ENCODE data around the gene TMEM203.

TMEM203 gene

DNA sequence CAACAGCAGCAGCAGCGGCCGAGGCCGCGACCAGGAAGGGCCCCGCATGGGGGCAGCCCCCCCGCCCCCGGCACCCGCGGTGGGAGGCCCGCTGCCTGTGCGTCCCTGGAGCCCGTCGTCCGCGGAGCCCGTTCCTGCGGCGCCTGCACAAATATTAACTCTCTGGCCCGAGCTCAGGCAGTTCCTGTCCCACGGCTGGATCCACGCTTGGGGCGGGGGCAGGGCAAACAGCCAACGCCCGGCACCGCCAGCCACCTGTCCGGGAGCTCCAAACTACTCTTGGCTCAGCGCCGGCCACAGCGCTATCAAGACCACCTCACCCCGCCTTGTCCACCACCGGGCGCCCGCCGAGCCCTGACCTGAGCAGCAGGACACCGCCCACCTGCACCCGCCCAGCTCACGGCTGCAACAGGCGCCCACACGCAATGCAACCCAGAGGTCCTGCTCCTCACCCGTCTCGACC, 35.5 kb downstream of the TMEM203 start, which contains the start of gene LRRC26:
Gene LRRC26 (minus strand): TSS at position 156 of the 463 bp plus-strand sequence. CDS start 108 bp downstream, at position 48.
- peaks cover 3% of the 10 kb centered on the region for H3K4me1 Mint-ChIP-seq
- H3K27ac Mint-ChIP-seq (ENCODE audit: low read depth), result no peak within 1 kb of the TSS
- H3K27me3 Mint-ChIP-seq, result peaks cover 30% of the 10 kb centered on the region
- H3K9me3 Mint-ChIP-seq, result no peaks in the 10 kb centered on the region
- peaks cover 5% of the 10 kb centered on the region for H3K36me3 Mint-ChIP-seq (ENCODE audit: insufficient read depth)
- peak within 1 kb of the TSS; percentile 37 for H3K4me3 Mint-ChIP-seq
- ATAC-seq (replicated peaks; ENCODE audit: extremely low read depth, poor library complexity, severe bottlenecking) (no peak), DNase-seq (ENCODE audit: low spot score in 2 of 2) (no peak)

DNA sequence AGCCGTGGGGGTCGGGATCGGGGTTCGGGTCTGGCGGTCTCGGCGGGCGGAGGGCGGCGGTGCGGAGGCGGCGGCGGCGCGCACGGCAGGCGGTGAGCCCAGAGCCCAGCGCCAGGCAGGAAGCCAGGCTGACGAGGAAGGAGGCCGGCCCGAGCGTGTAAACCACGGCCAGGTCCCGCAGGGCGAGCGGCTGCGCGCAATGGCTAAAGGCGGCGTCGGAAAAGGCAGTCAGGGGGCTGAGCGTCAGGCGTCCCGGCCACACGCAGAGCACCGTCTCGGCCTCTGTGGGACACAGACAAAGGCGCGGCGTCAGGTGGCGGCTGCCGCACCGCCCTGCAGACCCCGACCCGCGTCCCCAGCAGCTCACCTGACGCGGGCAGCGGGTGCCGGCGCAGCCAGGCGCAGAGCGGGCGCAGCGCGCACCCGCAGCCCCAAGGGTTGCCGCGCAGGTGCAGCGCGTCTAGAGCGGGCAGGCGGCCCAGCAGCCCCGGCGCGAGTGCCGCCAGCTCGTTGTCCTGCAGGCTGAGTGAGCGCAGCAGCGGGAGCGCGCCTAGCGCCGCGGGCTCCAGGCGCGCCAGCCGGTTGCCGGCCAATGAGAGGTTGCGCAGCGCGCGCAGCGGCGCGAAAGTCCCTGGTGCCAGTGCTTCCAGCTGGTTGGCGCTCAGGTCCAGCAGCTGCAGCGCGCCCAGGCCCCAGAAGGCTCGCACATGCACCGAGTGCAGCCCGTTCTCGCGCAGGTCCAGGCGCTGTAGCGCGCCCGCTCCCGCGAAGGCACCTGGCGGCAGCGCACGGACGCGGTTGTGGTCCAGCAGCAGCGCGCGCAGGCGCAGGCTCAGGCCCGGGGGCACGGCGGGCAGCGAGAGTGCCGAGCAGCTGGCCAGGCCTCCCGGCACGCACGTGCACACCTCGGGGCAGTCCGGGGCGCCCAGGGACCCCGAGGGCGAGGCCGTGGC, 36.3 kb downstream of the TMEM203 start:
- Mint-ChIP-seq H3K36me3 (ENCODE audit: insufficient read depth) (peaks cover 5% of the 10 kb centered on the region), H3K4me3 (peak overlapping the region; percentile 37), H3K27me3 (peaks cover 38% of the 10 kb centered on the region), H3K9me3 (no peaks in the 10 kb centered on the region), H3K27ac (ENCODE audit: low read depth) (no peak overlapping the region), H3K4me1 (peaks cover 3% of the 10 kb centered on the region)
- peak; percentile 14 for ATAC-seq (replicated peaks; ENCODE audit: extremely low read depth, poor library complexity, severe bottlenecking)
- DNase-seq (ENCODE audit: low spot score in 2 of 2), result no peak

DNA sequence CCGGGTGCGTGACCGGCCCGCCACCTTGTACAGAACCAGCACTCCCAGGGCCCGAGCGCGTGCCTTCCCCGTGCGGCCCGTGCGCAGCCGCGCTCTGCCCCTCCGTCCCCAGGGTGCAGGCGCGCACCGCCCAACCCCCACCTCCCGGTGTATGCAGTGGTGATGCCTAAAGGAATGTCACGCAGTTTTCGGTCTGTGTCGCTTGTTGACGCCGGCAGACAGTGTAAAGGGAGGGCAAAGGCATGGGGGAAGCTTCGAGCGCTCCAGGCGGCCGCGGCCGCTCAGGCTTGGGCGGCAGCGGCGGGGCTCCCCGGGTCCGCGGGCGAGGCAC, 36.9 kb downstream of the TMEM203 start:
- Mint-ChIP-seq H3K36me3 (ENCODE audit: insufficient read depth) (peaks cover 6% of the 10 kb centered on the region), H3K27me3 (peaks cover 38% of the 10 kb centered on the region)

DNA sequence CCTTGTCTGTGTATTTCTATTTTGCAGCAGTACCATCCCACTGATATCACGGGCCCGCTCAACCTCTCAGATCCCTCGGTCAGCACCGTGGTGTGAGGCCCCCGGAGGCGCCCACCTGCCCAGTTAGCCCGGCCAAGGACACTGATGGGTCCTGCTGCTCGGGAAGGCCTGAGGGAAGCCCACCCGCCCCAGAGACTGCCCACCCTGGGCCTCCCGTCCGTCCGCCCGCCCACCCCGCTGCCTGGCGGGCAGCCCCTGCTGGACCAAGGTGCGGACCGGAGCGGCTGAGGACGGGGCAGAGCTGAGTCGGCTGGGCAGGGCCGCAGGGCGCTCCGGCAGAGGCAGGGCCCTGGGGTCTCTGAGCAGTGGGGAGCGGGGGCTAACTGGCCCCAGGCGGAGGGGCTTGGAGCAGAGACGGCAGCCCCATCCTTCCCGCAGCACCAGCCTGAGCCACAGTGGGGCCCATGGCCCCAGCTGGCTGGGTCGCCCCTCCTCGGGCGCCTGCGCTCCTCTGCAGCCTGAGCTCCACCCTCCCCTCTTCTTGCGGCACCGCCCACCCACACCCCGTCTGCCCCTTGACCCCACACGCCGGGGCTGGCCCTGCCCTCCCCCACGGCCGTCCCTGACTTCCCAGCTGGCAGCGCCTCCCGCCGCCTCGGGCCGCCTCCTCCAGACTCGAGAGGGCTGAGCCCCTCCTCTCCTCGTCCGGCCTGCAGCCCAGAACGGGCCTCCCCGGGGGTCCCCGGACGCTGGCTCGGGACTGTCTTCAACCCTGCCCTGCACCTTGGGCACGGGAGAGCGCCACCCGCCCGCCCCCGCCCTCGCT, 37.5 kb downstream of the TMEM203 start:
- H3K27me3 Mint-ChIP-seq, result peaks cover 38% of the 10 kb centered on the region
- no peak overlapping the region for H3K27ac Mint-ChIP-seq (ENCODE audit: low read depth)
- H3K4me3 Mint-ChIP-seq, result peak overlapping the region; percentile 6
- no peaks in the 10 kb centered on the region for H3K9me3 Mint-ChIP-seq
- peaks cover 3% of the 10 kb centered on the region for H3K4me1 Mint-ChIP-seq
- no peak for DNase-seq (ENCODE audit: low spot score in 2 of 2)
- ATAC-seq (replicated peaks; ENCODE audit: extremely low read depth, poor library complexity, severe bottlenecking), result no peak
- H3K36me3 Mint-ChIP-seq (ENCODE audit: insufficient read depth), result peaks cover 8% of the 10 kb centered on the region

More for the DNA sequence above, 36.9 kb downstream of the TMEM203 start:
- H3K27ac Mint-ChIP-seq (ENCODE audit: low read depth), result no peak overlapping the region
- H3K4me1 Mint-ChIP-seq, result peaks cover 3% of the 10 kb centered on the region
- DNase-seq (ENCODE audit: low spot score in 2 of 2) (no peak), ATAC-seq (replicated peaks; ENCODE audit: extremely low read depth, poor library complexity, severe bottlenecking) (no peak)
- peak overlapping the region; percentile 37 for H3K4me3 Mint-ChIP-seq
- H3K9me3 Mint-ChIP-seq, result no peaks in the 10 kb centered on the region

DNA sequence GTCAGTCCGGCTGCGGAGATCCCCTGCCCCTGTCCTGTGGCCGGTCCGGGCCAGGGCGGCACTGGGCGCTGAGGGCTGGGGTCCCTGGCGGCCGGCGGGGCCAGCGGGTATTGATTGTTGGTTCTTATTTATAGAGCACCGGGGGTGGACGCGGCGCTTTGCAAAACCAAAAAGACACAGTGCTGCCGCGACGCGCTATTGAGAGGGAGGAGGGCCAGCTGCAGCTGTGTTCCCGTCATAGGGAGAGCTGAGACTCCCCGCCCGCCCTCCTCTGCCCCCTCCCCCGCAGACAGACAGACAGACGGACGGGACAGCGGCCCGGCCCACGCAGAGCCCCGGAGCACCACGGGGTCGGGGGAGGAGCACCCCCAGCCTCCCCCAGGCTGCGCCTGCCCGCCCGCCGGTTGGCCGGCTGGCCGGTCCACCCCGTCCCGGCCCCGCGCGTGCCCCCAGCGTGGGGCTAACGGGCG, 38.1 kb downstream of the TMEM203 start:
- Mint-ChIP-seq H3K4me1 (peaks cover 3% of the 10 kb centered on the region), H3K9me3 (no peaks in the 10 kb centered on the region), H3K36me3 (ENCODE audit: insufficient read depth) (peaks cover 8% of the 10 kb centered on the region), H3K27me3 (peaks cover 38% of the 10 kb centered on the region), H3K4me3 (peak overlapping the region; percentile 6), H3K27ac (ENCODE audit: low read depth) (no peak overlapping the region)
- ATAC-seq (replicated peaks; ENCODE audit: extremely low read depth, poor library complexity, severe bottlenecking), result no peak
- no peak for DNase-seq (ENCODE audit: low spot score in 2 of 2)

DNA sequence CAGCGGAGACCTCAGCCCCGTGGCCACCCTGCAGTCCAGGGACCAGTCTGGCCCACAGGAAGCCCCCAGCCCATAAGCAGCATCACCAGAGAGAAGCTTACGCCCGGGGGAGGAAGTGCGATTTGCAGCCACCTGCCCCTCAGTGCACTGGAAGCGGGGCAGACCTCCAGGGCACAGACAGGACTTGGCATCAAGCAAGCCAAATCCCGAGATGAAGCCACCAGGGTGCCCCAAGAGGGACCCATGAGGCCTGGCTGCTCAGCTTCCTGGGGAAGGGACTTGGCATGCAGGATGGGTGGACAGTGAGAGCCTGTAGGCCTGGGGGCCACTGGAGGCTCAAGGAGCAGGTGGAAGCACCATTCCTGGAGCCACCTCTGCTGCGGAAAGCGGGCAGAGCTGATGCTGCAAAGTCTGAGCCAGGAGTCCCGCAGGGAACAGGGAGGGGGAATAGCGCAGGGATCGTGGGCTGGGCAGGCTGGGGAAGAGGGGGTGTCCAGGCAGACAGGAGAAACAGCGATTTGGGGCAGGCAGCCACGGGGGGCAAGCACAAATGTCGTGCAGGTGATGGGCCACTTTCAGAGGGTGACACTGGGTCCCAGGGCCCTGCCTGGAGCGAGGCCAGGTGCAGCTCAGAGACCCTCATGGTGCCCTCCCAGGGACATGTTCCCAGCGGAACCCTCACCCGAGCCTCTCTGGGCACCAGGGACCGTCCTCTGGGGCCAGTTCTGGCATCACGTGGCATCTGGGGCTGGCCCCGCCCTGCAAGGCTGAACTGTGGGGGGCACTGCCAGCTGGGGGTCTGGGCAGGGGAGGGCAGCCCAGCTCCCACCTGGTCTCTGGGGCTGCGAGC, 38.8 kb downstream of the TMEM203 start:
- peaks cover 8% of the 10 kb centered on the region for H3K36me3 Mint-ChIP-seq (ENCODE audit: insufficient read depth)
- H3K4me3 Mint-ChIP-seq, result peak overlapping the region; percentile 27
- ATAC-seq (replicated peaks; ENCODE audit: extremely low read depth, poor library complexity, severe bottlenecking) (no peak), DNase-seq (ENCODE audit: low spot score in 2 of 2) (no peak)
- H3K27me3 Mint-ChIP-seq, result peaks cover 38% of the 10 kb centered on the region
- H3K4me1 Mint-ChIP-seq, result peaks cover 3% of the 10 kb centered on the region
- no peak overlapping the region for H3K27ac Mint-ChIP-seq (ENCODE audit: low read depth)
- no peaks in the 10 kb centered on the region for H3K9me3 Mint-ChIP-seq

DNA sequence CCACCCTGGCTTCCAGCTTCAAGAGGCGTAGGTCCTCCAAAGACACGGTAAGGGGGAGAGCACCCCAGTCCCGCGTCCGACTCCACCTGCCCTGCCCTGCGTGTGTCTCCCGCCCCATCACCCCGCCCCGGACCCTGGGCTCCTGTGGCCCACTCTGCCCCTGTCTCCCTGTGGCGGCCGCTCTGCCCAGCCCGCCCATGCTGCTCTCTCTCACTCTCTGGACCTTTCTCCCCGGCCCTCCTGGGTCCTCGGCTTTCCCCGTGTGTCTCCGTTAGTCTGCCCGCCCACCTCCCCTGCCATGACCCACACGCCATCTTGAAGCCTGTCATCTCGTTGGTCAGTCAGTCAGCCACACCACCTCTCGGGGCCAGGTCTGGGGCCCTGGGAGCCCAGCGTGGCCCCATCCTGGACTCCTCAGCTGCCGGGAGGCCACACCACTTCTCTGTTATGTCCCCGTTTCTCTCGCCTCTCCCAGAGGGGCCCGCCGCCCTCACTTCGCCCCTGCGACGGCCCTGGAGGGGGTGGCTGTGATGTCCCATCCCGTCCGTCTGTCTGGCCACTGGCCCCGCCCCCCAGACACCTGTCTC, 40.1 kb downstream of the TMEM203 start:
- peaks cover 10% of the 10 kb centered on the region for H3K36me3 Mint-ChIP-seq (ENCODE audit: insufficient read depth)
- no peak for ATAC-seq (replicated peaks; ENCODE audit: extremely low read depth, poor library complexity, severe bottlenecking)
- H3K27me3 Mint-ChIP-seq, result peaks cover 33% of the 10 kb centered on the region

DNA sequence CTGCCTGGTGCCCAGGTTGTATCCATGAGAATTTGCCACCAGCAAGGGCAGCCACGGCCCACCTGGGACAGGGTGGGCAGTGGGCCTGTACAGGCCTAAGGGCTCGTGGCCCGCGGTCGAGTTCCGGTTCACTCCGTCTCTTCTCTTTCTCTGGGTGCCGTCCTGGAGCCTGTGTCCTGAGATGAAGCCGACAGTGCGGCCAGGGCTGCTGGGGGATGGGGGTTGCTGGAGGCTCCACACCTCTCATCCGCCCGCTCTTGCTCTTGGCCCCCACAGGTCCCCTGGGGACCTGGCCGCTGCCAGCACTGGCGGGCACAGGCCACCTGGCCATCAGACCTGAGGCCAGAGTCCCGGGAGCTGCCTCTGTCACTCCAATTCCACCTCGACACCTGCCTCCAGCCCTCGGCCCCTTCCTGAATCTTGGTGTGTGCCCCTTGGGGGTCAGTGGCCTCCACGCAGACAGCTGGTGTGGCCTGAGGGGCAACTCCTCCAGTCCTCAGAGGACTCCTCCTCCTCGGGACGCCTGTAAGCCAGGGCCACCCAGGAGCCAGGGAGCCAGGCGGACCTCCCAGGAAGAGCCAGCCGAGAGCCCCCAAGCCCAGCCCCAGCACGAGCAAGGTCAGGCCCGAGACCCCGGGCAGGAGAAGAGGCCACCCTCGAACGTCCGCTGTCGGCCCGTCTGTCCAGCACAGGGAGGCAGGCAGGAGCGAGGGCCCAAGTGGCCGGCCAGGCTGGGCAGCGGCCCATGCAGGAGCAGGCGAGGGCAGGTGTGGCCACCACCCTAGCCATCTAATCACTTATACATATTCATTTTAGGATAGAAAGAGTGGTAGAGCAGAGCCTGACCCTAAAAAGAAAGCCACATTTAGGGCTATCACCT, 40.8 kb downstream of the TMEM203 start:
- ATAC-seq (replicated peaks; ENCODE audit: extremely low read depth, poor library complexity, severe bottlenecking) (no peak), DNase-seq (ENCODE audit: low spot score in 2 of 2) (no peak)
- Mint-ChIP-seq H3K4me3 (no peak overlapping the region), H3K27ac (ENCODE audit: low read depth) (no peak overlapping the region), H3K4me1 (peaks cover 3% of the 10 kb centered on the region), H3K9me3 (no peaks in the 10 kb centered on the region), H3K36me3 (ENCODE audit: insufficient read depth) (peaks cover 8% of the 10 kb centered on the region), H3K27me3 (peaks cover 35% of the 10 kb centered on the region)

More for the DNA sequence above, 40.1 kb downstream of the TMEM203 start:
- H3K4me1 Mint-ChIP-seq, result peaks cover 3% of the 10 kb centered on the region
- no peak overlapping the region for H3K4me3 Mint-ChIP-seq
- no peak for DNase-seq (ENCODE audit: low spot score in 2 of 2)
- no peaks in the 10 kb centered on the region for H3K9me3 Mint-ChIP-seq
- no peak overlapping the region for H3K27ac Mint-ChIP-seq (ENCODE audit: low read depth)

DNA sequence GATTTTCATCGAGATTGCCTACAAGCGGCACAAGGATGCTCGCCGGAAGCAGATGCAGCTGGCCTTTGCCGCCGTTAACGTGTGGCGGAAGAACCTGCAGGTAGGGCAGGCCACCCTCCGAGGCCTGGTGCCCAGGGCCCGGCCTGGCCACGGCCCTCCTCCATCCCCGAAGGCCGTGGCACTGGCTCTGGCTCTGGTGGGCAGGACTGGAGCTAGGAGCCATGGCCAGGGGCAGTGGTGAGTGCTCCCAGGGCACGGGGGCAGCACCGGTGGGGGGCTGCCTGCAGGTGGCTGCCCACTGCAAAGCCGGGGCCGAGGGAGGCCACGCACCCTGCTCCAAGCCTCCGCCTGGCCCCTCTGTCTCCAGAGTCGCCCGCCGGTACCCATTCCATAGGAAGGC, 41.6 kb downstream of the TMEM203 start:
- no peak for DNase-seq (ENCODE audit: low spot score in 2 of 2)
- no peak for ATAC-seq (replicated peaks; ENCODE audit: extremely low read depth, poor library complexity, severe bottlenecking)
- Mint-ChIP-seq H3K4me3 (no peak overlapping the region), H3K36me3 (ENCODE audit: insufficient read depth) (peaks cover 8% of the 10 kb centered on the region), H3K4me1 (peaks cover 8% of the 10 kb centered on the region), H3K27me3 (peaks cover 43% of the 10 kb centered on the region), H3K9me3 (no peaks in the 10 kb centered on the region), H3K27ac (ENCODE audit: low read depth) (no peak overlapping the region)

DNA sequence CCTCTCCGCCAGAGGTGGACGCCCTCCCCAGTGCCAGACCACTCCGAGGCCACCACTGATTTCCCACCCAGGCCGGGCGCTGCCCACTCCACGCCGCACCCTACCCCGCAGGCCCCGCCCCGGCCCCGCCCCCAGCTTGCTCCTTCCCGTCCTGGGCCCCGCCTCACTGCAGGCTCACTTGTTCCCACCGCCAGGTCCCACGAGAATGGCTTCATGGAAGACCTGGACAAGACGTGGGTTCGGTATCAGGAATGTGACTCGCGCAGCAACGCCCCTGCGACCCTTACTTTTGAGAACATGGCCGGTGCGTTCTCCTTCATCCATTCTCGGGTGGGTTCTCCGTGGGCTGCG, 42.1 kb downstream of the TMEM203 start:
- no peak overlapping the region for H3K4me3 Mint-ChIP-seq
- peaks cover 48% of the 10 kb centered on the region for H3K27me3 Mint-ChIP-seq
- H3K9me3 Mint-ChIP-seq, result no peaks in the 10 kb centered on the region
- no peak for ATAC-seq (replicated peaks; ENCODE audit: extremely low read depth, poor library complexity, severe bottlenecking)
- no peak for DNase-seq (ENCODE audit: low spot score in 2 of 2)
- peaks cover 8% of the 10 kb centered on the region for H3K36me3 Mint-ChIP-seq (ENCODE audit: insufficient read depth)
- peaks cover 9% of the 10 kb centered on the region for H3K4me1 Mint-ChIP-seq
- H3K27ac Mint-ChIP-seq (ENCODE audit: low read depth), result no peak overlapping the region

Measured in central memory CD8-positive, alpha-beta T cell (primary cell).